Activated CD8-positive, alpha-beta T cell treated with anti-CD3 and anti-CD28 coated beads, Interleukin-2, amount 10 ng/mL, durations not matched to agents 7 days and 5 days (primary cell): ENCODE data around the gene SENP3. TPM values are rescaled to one million over a fixed set of nuclear protein-coding genes. Genes with fewer than 3 reads are reported as not detected.

Source experiments
- ATAC-seq: fragments of 150-1000 bp; cut with Tn5 transposase; one replicate; pipeline ENCODE4 v1.10.0; 2021; ENCODE audit warnings: moderate library complexity
- CTCF ChIA-PET: fragments of 350-600 bp; sonication (Branson Sonifier 250); formaldehyde crosslinking; loops from one replicate; lab custom pipeline; 2021; ENCODE audit warnings: antibody characterized with exemption; lab: Charles Lee
- POLR2A ChIA-PET: fragments of 350-600 bp; sonication (Branson Sonifier 250); formaldehyde crosslinking; loops from one replicate; lab custom pipeline; 2021; ENCODE audit warnings: antibody characterized with exemption; lab: Charles Lee
- DNase-seq: peaks from one replicate; pipeline ENCODE4 v3.0.0-alpha.2; 2020
- H3K27ac Mint-ChIP-seq: one replicate; pipeline ENCODE4 v1.8.0; 2021; ENCODE audit warnings: mild to moderate bottlenecking, mixed read lengths
- H3K27me3 Mint-ChIP-seq: one replicate; pipeline ENCODE4 v1.8.0; 2021; ENCODE audit warnings: low read depth, mixed read lengths
- H3K36me3 Mint-ChIP-seq: one replicate; pipeline ENCODE4 v1.8.0; 2021; ENCODE audit warnings: low read depth, mixed read lengths
- H3K4me1 Mint-ChIP-seq: one replicate; pipeline ENCODE4 v1.8.0; 2021; ENCODE audit warnings: low read depth, mixed read lengths
- H3K4me3 Mint-ChIP-seq: one replicate; pipeline ENCODE4 v1.8.0; 2021; ENCODE audit warnings: mild to moderate bottlenecking, mixed read lengths
- H3K9me3 Mint-ChIP-seq: one replicate; pipeline ENCODE4 v1.8.0; 2022; ENCODE audit warnings: mixed read lengths; ENCODE audit not compliant: insufficient read depth
- total RNA-seq, 2 experiments: library from RNA; stranded (reverse); gene quantifications; one replicate each; pipeline ENCODE4 v1.2.3, GENCODE V29; 2021

The SENP3 gene
- total RNA-seq, 2 experiments from 2014 or later, result 54.4 to 62.0 TPM

DNA sequence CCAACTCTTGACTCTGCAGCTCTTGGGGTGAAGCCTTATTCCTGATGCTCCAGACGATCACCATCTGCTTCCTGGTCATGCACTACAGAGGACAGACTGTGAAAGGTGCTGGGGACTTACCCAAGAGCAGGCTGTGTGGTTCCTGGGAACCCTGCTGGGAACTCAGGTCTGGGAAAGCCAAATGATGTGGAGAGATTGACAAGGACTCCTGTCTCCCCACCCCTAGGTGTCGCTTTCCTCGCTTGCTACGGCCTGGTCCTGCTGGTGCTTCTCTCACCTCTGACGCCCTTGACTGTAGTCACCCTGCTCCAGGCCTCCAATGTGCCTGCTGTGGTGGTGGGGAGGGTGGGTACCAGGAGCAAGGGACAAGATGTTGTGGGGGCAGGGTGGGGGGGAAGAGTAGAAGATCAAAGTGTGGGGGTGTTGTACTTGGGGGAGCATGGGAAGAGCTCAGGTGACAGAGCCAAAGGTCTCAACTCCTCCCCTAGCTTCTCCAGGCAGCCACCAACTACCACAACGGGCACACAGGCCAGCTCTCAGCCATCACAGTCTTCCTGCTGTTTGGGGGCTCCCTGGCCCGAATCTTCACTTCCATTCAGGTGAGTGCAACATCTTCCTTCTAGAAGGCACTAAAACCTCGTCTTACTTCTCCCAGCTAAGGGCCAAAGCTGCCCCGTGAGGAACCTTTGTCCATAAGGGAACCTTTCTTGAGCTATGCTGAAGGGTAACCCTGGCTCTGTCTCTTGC, 25.1 kb downstream of the SENP3 start:
- Mint-ChIP-seq H3K4me3 (no peak overlapping the region), H3K4me1 (peaks cover 37% of the 10 kb centered on the region), H3K9me3 (no peaks in the 10 kb centered on the region), H3K27me3 (no peaks in the 10 kb centered on the region), H3K27ac (no peak overlapping the region), H3K36me3 (peaks cover 43% of the 10 kb centered on the region)
- no peak for DNase-seq
- ATAC-seq, result no peak
- ChIA-PET POLR2A (interaction anchor here (0.6 to 4.1 kb wide), 3 partner anchors 41 to 503 kb away, joined by 3 to 82 read pairs (median 3); partner anchors contain the start of genes SAT2, TP53 and WRAP53), CTCF (interaction anchor here (1.0 to 5.3 kb wide), 7 partner anchors 8 to 232 kb away, joined by 3 to 45 read pairs (median 4); partner anchors contain the start of genes SENP3, TMEM95, TP53 and WRAP53)

DNA sequence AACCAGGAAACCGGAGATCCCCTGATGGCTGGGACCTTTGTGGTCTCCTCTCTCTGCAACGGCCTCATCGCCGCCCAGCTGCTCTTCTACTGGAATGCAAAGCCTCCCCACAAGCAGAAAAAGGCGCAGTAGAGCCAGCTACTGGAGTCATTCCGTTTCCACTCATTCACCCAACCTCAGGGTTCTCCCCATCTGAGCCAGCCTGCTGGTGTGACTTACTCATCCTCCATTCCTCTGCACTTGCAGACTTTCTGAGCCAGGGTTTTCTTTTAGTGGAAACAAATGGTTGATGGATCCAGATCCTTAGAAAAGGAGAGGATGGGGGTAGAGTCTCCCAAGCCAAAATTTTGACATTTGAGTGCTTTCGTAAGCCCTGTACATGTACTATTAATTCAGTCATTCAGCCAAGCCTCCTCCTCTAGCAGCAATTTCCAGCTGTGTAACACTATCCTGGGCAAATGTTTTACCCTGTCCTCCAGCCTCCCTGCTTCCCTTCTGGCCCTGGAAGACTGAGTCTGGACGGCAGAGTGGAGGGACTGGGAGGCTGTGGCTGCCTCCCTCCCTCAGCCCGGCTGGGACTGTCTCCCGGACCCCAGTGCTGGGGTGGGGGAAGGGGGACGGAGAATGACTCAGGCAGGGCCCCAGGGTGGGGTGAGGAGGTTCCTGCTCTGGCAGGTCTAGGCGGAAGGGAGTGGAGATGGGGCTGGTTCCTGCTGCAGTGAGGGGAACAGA, 25.9 kb downstream of the SENP3 start:
- ChIA-PET POLR2A (interaction anchor here (0.6 to 1.1 kb wide), 2 partner anchors 40 to 503 kb away, joined by 3 read pairs; partner anchors contain the start of gene SAT2), CTCF (interaction anchor here (1.0 to 5.3 kb wide), 6 partner anchors 12 to 232 kb away, joined by 3 to 45 read pairs (median 4); partner anchors contain the start of genes TMEM95, TP53 and WRAP53)
- ATAC-seq (no peak), DNase-seq (no peak)
- H3K27ac Mint-ChIP-seq, result peak overlapping the region; percentile 9
- H3K36me3 Mint-ChIP-seq, result peaks cover 44% of the 10 kb centered on the region
- no peaks in the 10 kb centered on the region for H3K9me3 Mint-ChIP-seq
- no peak overlapping the region for H3K4me3 Mint-ChIP-seq
- H3K27me3 Mint-ChIP-seq, result no peaks in the 10 kb centered on the region
- peaks cover 30% of the 10 kb centered on the region for H3K4me1 Mint-ChIP-seq

GRCh38 chr17:7588553-7589203, 27.0 kb downstream of the SENP3 start:
- Mint-ChIP-seq H3K36me3 (peaks cover 51% of the 10 kb centered on the region), H3K4me1 (peaks cover 21% of the 10 kb centered on the region), H3K27me3 (no peaks in the 10 kb centered on the region), H3K27ac (no peak overlapping the region), H3K9me3 (no peaks in the 10 kb centered on the region), H3K4me3 (no peak overlapping the region)
- DNase-seq (no peak), ATAC-seq (no peak)
- ChIA-PET POLR2A (interaction anchor here (0.7 to 2.0 kb wide), 5 partner anchors 9 to 75 kb away, joined by 3 to 9 read pairs (median 4); partner anchors contain the start of gene CD68), CTCF (interaction anchor here (0.7 to 3.3 kb wide), 21 partner anchors 9 to 330 kb away, joined by 3 to 22 read pairs (median 6); partner anchors contain the start of genes CD68, FXR2, TMEM102 and TMEM95)

GRCh38 chr17:7589204-7589868, 27.6 kb downstream of the SENP3 start:
- POLR2A ChIA-PET, result interaction anchor here (0.7 to 2.0 kb wide), 6 partner anchors 9 to 76 kb away, joined by 3 to 9 read pairs (median 4); partner anchors contain the start of gene CD68
- Mint-ChIP-seq H3K4me1 (peaks cover 20% of the 10 kb centered on the region), H3K4me3 (no peak overlapping the region), H3K36me3 (peaks cover 56% of the 10 kb centered on the region), H3K27me3 (no peaks in the 10 kb centered on the region), H3K9me3 (no peaks in the 10 kb centered on the region), H3K27ac (no peak overlapping the region)
- ATAC-seq (peak; percentile 75), DNase-seq (peak; percentile 74)
- CTCF ChIA-PET, result interaction anchor here (0.6 to 3.3 kb wide), 26 partner anchors 9 to 544 kb away, joined by 3 to 22 read pairs (median 6); partner anchors contain the start of genes CD68, FXR2, TMEM102 and TMEM95

DNA sequence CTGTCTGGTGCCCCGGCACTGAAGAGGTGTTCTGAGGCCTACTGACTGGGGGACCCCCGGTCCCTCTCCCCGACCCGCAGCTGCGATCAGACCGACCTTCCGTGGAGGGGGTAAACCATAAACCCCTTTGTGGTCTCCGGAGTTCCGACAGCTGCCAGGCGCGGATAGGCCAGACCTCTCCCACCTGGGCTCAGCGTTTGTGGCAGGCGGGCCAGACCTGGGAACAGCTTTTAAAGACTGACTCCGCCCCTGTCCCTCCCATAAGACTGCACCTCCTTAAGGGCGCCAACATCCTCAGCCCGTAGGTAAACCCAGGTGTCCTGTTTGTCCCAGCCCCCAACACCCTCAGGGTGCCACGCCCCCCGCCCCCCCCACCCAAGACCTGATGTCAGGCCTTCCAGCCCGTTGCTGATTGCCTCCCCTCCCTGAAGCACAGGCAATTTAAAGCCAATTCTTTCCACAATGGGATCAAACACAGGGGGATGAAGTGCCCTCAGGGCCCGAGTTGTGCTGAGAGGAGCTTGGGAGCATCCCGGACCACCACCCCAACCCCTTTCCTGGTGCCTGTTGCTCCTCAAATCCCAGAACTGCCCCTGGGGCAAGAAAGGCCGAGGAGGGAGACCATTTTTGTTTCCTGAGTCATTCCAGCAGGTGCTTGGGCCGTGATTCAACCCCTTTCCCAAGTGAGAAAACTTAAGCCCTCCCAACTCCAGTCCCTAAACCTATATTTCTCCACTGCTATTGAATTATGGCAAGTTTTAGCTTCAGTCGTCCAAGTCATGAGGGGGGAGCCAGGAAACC, 28.4 kb downstream of the SENP3 start, which contains the start of gene SOX15:
TSS of gene SOX15 (minus strand) at position 204 of the 801 bp plus-strand sequence. CDS start 418 bp downstream, outside the sequence.
- H3K27ac Mint-ChIP-seq, result peak within 1 kb of the TSS; percentile 69
- CTCF ChIA-PET, result interaction anchor here (0.6 to 3.3 kb wide), 24 partner anchors 10 to 544 kb away, joined by 3 to 22 read pairs (median 6); partner anchors contain the start of genes CD68, FXR2, TMEM102 and TMEM95
- H3K27me3 Mint-ChIP-seq, result no peaks in the 10 kb centered on the region
- no peak for DNase-seq
- POLR2A ChIA-PET, result interaction anchor here (1.0 to 2.0 kb wide), 4 partner anchors 10 to 29 kb away, joined by 3 to 9 read pairs (median 6); partner anchors contain the start of gene CD68
- peaks cover 14% of the 10 kb centered on the region for H3K4me1 Mint-ChIP-seq
- no peak within 1 kb of the TSS for H3K4me3 Mint-ChIP-seq
- H3K9me3 Mint-ChIP-seq, result no peaks in the 10 kb centered on the region
- ATAC-seq, result no peak
- peaks cover 55% of the 10 kb centered on the region for H3K36me3 Mint-ChIP-seq

- DNase-seq, result no peak
- Mint-ChIP-seq H3K27me3 (no peaks in the 10 kb centered on the region), H3K9me3 (no peaks in the 10 kb centered on the region), H3K4me1 (peaks cover 10% of the 10 kb centered on the region), H3K36me3 (peaks cover 59% of the 10 kb centered on the region), H3K27ac (peak overlapping the region; percentile 69), H3K4me3 (no peak overlapping the region)
- CTCF ChIA-PET, result interaction anchor here (1.4 to 3.3 kb wide), 4 partner anchors 24 to 545 kb away, joined by 3 to 21 read pairs (median 6); partner anchors contain the start of genes FXR2, TMEM95, TP53 and WRAP53
- POLR2A ChIA-PET, result interaction anchor here (0.5 to 2.0 kb wide), 2 partner anchors 11 to 25 kb away, joined by 3 to 8 read pairs; partner anchors contain the start of gene CD68
- no peak for ATAC-seq
These were observed 29.0 kb downstream of the SENP3 start for GRCh38 chr17:7590743-7591142.

DNA sequence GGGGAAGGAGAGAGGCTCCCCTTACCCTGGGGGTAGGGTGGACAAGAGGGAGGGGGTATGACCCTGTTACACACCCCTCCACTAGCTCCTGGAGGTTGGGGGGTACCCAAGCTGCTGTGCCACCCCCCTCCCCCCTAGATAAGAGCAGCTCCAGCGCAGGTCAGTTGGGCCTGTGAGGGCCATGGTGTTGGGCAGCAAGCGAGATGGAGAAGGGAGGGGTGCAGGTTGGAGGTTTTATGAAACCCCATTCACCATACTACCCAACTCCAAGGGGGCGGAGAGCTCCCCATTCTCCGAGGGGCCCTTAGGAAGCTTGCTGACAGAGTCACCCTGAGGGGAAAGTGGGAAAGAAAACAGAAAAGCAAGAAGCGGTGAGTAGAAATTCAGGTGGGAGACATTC, 29.9 kb downstream of the SENP3 start:
- H3K4me3 Mint-ChIP-seq, result no peak overlapping the region
- ATAC-seq, result no peak
- H3K27ac Mint-ChIP-seq, result no peak overlapping the region
- DNase-seq, result no peak
- H3K4me1 Mint-ChIP-seq, result peaks cover 8% of the 10 kb centered on the region
- H3K9me3 Mint-ChIP-seq, result no peaks in the 10 kb centered on the region
- CTCF ChIA-PET, result interaction anchor here (1.2 to 3.3 kb wide), 3 partner anchors 23 to 96 kb away, joined by 3 to 21 read pairs (median 4); partner anchors contain the start of genes FXR2, TP53 and WRAP53
- peaks cover 63% of the 10 kb centered on the region for H3K36me3 Mint-ChIP-seq
- POLR2A ChIA-PET, result interaction anchor here (1.2 kb wide), 1 partner anchor 36 kb away, joined by 4 read pairs; the partner anchor contains the start of gene SAT2
- no peaks in the 10 kb centered on the region for H3K27me3 Mint-ChIP-seq

DNA sequence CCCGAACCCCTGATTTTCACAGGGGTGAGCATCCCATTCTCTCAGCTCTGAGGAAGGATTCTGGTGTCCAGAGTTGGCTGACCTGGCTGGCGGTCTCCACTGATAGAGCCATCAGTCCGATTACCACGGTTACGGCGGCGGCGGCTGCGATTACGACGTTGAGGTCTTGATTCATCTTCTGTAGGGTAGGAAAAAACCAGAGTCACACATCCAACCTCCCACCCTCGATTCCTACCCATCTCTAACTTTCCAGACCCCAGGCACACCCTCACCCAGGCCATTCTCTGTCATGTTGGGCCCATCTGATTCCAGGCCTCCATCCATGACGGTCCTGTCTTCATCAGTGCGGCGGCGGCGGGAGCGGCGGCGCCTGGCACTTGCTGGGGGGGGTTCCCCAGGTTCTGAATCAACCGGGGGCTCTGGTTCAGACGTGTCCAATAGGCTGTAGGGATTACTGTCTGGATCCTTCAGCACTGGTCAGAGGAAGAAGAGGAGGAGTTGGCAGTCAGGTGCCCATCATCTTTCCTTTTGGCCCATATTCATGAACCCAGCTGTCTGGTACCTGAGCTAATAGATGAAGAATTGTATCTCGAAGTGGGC, 30.8 kb downstream of the SENP3 start:
- Mint-ChIP-seq H3K36me3 (peaks cover 61% of the 10 kb centered on the region), H3K4me3 (no peak overlapping the region), H3K9me3 (no peaks in the 10 kb centered on the region), H3K27ac (no peak overlapping the region), H3K4me1 (peaks cover 2% of the 10 kb centered on the region), H3K27me3 (no peaks in the 10 kb centered on the region)
- ATAC-seq (no peak), DNase-seq (no peak)
- POLR2A ChIA-PET, result interaction anchor here (0.6 to 1.2 kb wide), 2 partner anchors 19 to 35 kb away, joined by 4 read pairs; partner anchors contain the start of gene SAT2
- CTCF ChIA-PET, result no interaction called here

DNA sequence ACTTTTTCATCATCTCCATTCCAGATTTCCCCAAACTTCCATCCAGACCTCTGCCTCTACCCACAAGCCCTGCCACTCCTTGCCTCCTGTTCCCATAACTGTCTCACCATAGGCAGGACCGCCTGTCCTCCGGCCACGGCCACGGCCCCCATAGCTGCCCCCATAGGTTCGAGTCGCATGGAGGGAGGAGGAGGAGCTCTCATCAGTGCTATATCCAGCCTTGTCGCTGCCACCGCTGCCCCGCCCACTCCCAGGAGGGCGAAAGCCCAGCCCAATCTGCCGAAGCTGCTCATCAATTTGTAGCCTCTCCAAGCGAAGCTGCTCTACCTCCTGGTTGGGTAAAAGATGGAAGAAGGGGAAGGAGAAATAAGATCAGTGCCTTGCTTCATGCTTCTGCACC, 31.6 kb downstream of the SENP3 start:
- no peak for DNase-seq
- H3K4me3 Mint-ChIP-seq, result no peak overlapping the region
- ChIA-PET POLR2A (interaction anchor here (0.6 kb wide), 1 partner anchor 20 kb away, joined by 4 read pairs; no protein-coding TSS in a partner anchor), CTCF (interaction anchor here (1.6 kb wide), 1 partner anchor 33 kb away, joined by 3 read pairs; no protein-coding TSS in a partner anchor)
- no peaks in the 10 kb centered on the region for H3K27me3 Mint-ChIP-seq
- ATAC-seq, result no peak
- H3K36me3 Mint-ChIP-seq, result peaks cover 55% of the 10 kb centered on the region
- H3K9me3 Mint-ChIP-seq, result no peaks in the 10 kb centered on the region
- no peak overlapping the region for H3K27ac Mint-ChIP-seq
- H3K4me1 Mint-ChIP-seq, result no peaks in the 10 kb centered on the region
